GM21576 (cell line): ENCODE data around the gene NPEPL1.
"Not testable (repeated sequence)": the region's sequence is repeated elsewhere in the genome, so short reads cannot be mapped to it uniquely, and the experiment has no call there.

ENCODE experiments used
- ATAC-seq: cut with Tn5 transposase; IDR thresholded peaks from one replicate; pipeline ENCODE4 v1.9.1; 2021; ENCODE audit warnings: mild to moderate bottlenecking, moderate library complexity; ENCODE audit not compliant: unreplicated experiment

The NPEPL1 gene, protein sequence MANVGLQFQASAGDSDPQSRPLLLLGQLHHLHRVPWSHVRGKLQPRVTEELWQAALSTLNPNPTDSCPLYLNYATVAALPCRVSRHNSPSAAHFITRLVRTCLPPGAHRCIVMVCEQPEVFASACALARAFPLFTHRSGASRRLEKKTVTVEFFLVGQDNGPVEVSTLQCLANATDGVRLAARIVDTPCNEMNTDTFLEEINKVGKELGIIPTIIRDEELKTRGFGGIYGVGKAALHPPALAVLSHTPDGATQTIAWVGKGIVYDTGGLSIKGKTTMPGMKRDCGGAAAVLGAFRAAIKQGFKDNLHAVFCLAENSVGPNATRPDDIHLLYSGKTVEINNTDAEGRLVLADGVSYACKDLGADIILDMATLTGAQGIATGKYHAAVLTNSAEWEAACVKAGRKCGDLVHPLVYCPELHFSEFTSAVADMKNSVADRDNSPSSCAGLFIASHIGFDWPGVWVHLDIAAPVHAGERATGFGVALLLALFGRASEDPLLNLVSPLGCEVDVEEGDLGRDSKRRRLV

DNA sequence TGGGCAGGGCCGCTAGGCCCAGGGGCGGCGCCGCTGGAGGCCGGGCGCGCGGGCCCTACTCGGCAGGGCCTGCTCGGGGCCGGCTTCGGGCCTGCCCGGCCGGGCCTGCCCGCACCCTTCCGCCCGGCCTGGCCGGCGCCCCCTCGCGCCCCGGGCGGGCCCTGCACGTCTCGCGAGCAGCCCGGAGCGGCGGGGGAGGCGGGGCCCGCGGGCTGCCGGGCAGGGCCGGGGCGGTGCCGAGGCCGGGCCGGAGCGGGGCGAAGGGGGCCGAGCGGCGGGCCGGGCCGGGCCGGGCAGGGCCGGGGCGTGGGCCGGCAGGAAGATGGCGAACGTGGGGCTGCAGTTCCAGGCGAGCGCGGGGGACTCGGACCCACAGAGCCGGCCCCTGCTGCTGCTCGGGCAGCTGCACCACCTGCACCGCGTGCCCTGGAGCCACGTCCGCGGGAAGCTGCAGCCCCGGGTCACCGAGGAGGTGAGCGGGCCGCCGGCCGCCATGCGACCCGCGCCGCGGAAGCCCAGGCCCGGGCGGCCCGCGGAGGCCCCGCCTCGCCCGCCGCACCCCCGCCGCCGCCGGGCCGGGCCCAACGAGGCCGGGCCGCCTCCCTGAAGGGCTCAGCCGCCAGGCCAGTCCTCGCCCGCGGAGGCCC is at the start of gene NPEPL1:
NPEPL1 (plus strand) TSS at position 222 of the 647 bp plus-strand sequence; CDS start at position 323, 101 bp downstream.
- ATAC-seq, result peak; percentile 87

DNA sequence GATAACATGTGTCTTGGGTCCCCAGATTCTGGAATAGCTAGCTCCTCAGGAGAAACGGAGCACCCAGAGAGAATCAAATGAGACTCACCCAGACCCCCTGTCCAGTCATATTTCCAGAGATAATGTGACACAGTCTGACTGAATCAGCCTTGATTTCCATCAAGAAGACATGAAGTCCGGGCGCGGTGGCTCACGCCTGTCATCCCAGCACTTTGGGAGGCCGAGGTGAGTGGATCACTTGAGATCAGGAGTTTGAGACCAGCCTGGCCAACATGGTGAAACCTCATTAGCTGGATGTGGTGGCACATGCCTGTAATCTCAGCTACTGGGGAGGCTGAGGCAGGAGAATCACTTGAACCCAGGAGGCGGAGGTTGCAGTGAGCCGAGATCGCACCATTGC is 49.7 kb upstream of the NPEPL1 start:
- ATAC-seq, result not testable (repeated sequence)

DNA sequence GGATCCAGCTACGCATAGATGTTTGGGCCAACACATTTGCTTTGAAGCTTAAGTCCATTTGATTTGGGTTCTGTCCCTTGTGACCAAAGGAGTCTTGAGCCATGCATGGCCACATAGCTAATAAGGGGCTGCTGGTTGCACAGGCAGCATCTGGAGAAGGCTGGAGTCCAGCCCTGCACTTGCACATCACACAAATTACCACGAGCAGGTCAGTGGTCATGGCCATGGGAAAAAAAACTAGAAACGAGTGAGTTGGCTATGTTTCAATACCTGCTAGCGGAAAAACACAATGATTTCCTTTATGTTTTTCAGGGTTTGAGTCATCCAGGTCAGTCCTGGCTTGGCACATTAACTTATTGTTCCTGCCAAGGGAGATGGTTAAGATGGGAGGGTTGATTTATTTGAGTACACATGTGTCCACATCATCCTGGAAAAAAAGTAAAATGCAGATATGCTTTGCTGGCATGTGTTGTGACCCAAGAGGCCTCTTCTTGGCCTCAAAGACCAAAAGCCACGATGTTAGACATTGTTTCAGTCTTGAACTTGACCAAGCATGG is 47.1 kb upstream of the NPEPL1 start:
- ATAC-seq, result no peak

DNA sequence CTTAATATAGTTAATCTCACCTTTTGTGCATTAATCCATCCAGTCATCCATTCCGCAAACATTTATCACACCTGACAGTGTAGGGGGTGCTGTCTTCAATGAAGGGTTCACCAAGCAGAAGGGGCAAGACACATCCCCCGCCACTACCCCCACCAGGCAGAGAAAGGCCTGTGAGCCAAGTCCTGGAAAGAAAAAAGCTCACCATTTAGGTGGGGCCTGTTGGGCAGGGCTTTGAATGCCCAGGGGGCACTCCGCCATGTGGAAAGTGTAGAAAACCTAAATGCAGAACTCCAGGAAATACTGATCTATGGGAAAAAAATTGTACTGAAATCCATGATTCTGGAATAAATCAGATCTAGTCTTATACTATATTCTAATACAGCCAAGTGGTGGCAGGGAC is 46.3 kb upstream of the NPEPL1 start:
- no peak for ATAC-seq

DNA sequence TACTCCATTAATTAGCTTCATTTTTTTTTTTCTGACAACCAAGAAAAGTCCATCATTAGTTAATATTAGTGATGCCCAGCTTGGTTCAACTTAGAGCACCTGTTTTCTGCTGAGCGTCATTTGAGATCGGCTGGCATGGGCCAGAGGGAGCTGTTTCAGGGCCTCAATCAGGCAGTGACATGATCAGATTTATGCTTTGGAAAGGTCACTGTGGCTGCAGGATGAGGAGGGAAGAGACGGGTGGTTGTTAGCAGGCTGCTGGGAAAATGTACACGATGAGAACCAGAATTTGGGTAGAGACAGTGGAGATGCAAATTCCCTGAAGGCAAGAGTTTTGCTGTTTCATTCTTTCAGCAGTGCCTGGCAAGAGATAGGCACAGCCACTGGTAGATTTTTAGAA is 45.9 kb upstream of the NPEPL1 start:
- ATAC-seq, result no peak

DNA sequence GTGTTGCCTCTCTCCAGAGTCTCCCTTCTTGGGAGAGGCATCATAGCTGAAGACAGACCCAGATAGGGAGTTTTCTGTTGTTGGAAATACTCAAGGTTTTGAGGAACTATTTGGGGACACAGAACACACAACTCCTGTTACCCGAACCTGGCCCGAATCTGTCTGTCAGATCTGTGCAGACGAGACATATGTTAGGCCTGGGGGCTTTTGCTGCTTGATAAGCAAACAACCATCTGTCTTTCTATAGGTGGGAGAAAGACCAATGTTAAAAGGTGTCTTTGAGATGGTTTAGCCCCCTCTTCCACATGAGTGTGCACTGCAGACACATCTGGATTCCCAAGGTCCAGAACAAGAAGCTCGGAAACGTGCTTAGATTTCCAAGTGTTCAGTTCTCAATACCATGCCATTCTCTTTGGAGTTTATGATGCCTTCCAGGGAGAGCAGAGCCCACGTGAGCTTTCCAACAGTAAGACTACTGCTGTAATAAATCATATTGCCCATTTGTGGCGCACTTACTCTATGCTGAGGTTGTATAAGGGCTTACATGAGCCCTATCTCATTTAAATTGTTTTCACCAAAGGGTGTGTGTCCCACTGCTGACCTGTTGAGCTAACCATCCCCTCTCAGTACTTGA is 45.3 kb upstream of the NPEPL1 start:
- no peak for ATAC-seq

DNA sequence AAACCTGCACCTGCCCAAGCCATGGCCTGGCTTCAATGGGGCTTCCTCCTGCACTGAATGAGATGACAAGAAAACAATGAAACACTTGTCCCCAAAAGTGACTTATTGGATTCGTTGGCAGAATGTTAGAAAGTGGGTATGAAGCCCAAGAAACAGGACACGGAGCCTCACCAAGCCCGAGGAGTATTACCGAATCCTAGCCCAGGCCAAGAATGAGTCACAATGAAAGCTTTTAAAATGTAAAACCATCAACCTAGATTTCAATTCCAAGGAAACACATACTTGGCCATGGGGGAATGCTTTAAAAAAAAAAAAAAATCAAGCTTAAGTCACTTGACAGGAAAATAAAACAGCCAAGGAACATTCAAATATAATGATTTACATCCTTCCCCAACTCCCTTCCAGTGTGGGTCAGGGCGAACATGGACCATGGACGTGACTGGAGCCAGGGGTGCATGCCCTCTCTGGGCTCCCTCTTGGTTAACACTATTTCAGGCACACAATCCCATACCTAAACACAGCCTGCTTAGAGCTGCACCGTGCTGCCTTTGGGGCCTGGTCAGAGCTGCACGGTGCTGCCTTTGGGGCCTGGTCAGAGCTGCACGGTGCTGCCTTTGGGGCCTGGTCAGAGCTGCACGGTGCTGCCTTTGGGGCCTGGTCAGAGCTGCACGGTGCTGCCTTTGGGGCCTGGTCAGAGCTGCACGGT is 44.7 kb upstream of the NPEPL1 start:
- ATAC-seq, result no peak

DNA sequence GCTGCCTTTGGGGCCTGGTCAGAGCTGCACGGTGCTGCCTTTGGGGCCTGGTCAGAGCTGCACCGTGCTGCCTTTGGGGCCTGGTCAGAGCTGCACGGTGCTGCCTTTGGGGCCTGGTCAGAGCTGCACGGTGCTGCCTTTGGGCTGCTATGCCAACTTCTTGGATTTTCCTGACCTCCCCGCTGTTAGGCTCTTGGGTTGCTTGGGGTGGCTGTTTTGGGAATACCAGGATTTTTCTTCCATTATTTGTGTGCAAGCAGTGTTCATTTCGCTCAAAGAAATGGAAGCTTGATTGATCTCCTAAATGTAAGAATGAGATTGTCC is 44.1 kb upstream of the NPEPL1 start:
- not testable (repeated sequence) for ATAC-seq

DNA sequence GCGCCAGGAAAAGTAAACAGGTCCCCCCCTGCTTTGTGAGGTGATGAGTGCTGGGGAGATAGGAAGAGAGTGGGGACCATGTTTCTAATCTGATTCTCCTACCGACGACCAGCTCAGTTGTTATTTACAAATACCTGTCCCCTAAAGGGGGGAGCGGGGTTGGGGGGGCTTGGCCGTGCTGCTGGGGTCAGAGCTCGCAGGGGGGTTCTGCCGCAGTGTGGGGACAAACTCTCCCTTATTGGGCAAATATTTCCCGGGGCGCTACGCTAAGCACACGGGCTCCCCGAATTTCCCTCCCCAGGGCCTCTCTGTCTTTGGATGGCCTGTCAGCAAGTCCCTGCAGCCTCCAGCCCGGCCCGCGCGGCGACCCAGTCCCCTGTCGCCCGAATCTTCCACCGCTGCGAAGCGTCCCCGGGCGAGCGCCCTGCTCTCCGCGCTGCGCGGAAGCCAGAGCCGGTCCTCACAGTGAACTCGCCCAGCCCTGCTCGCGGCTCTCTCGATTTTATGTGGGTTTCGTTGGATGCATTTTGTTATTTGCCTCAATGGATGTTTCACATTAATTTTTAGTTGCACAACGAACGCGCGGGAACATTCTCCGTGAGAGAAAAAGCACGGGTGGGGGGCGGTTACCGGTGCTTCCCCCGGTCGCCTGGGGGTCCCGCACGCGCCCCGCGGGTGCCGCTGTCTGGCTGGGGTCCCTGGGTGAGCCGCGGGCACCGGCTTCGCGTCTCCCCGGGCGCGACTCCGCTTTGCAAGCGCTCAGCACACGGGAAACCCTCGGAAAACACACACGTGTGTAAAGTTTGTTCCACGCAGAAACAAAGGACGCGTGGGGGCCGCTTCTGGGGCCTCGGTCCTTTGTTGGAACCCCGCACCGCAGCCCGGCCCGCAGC is 43.1 kb upstream of the NPEPL1 start:
- ATAC-seq, result no peak

DNA sequence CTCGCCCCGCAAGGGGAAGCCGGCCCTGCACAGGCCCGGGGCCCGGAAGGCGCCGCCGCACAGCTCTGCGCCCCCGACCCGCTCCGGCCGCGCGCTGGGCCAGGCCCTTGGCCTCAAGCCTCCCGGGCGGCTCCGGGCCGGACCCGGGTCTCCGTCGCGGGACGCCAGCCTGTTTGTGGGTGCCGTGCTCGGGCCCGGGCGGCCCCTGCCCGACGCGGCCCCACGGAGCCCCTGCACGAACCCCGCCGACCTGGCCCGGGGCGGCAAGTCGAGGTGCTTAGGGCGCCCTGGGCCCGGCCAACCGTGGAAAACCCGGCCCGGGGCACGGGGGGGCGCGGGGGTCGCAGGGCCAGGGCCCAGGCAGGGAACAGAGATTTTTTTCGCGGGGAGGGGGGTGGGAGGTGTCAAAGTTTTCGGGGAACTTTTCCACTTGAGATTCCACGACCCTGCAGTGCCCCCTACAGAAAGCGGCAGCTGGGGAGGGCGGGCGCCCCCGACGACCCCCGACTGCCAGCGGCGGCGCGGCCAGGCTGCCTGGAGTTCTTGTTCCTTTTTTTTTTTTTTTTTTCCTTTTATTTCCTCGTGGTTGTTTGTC is 42.3 kb upstream of the NPEPL1 start:
- no peak for ATAC-seq

DNA sequence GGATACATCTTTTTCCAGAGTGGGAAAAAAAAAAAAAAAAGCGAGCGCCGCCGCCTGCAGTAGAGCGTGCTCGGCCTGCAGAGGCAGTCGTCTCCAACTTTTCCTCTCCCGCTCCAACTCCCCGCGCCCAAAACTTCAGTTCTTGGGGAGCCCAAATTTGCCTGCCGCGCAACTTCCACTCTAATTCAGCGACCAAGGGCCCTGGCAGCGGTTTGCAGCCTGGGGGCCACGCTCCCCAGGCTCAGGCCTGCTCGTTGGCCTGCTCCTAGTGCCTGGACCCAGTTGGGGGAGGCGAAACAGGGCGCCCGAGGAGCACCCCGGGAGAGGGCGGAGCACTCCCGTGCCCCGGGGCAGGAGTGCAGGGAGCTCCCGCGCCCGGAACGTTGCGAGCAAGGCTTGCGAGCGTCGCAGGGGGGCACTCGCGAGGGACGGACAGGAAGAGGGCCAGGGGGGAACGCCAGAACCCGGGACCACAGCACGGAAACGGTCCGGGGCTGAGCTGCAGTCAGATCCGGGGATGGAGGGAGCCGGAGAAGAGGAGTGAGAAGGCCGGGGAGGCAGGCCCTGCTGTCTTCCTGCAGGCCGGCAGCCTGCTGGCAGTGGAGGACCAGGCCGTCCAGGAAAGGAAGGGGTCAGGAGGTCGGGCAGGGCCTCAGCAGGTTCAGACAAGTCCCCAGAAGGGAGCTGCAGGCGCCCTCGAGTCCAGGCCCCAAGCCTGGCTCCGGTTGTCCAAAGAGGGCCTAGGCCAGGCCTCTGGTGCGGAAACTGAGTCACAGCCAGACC is 41.6 kb upstream of the NPEPL1 start, which contains the start of gene STX16:
STX16 (plus strand) TSS at position 508 of the 783 bp plus-strand sequence. CDS start 724 bp downstream, outside the sequence.
- ATAC-seq, result peak; percentile 57

DNA sequence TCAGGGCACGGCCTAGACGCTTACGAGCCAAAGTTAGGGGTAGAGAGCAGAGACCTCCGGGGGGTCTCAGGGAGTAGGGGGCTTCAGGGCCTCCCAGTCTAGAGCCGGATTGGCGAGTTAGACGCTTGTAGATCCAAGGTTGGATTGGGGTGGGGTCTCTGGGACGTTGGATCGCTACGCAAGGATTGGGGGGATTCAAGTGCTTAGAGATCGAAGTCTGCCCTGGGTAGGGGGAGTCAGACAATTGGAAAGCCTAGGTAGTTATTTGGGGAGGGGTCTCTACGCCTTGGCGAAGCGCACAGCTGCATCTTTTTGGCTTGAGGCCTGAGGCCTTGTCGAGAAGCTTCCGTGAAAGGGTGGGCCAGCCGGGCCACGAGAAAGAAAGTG is 41.0 kb upstream of the NPEPL1 start:
- no peak for ATAC-seq

DNA sequence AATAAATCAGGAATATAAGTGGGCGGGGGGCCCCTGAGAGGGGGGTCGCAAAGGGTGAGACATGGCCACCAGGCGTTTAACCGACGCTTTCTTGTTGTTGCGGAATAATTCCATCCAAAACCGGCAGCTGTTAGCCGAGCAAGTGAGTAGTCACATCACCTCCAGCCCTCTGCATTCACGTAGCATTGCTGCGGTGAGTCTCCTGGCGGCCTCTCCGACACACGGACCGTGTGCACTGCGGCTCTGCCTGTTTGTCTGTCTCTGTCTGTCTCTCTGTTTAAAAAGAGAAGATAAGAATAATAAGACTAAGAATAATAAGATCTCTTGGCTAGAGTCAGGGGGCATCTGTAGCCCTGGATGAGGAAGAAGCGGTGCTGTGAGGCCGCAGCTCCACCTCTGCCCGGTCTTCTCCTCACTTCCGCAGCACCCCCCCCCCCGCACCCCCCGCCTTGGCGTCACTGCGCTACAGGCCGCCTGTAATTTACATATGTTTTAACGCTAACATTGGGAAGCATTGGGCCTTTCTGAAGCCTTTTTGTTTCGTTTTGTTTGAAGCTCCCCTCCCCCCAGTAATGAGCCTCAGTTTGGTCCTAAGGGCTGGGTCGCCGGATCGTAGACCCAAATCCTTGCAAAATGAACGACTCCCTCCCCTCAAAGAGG is 40.5 kb upstream of the NPEPL1 start:
- peak; percentile 57 for ATAC-seq

DNA sequence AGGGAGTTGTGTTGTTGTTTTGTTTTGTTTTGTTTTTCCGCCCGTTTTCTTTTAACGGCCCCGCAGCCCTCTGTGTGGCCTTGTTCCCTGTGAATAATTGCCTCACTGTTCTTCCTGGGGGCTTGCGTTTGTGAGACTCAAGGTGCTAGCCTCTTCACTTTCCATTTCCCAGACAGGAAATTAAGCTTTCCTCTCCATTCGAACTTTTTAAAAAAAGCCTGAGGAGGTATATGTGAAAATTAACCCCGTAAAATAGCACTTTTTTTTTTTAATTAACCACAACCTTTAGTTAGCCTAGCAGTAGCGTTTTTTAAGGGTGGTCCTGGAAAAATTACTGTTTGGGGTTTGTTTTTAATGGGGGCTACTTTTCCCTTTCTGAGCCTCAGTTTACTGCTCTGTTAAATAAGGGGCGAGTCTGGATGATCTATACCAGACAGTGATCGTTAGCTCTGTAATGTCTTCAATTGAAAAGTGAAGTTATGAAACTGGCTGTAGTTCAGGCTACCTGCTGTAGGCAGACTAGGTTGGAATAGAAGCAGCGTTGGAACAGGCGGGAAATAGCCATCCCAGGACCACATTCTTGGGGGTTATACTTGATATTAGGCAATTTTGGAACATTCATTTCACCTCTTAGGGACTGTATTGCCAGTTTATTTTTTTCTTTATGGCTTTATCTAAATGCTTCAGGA is 39.9 kb upstream of the NPEPL1 start:
- ATAC-seq, result peak; percentile 12

DNA sequence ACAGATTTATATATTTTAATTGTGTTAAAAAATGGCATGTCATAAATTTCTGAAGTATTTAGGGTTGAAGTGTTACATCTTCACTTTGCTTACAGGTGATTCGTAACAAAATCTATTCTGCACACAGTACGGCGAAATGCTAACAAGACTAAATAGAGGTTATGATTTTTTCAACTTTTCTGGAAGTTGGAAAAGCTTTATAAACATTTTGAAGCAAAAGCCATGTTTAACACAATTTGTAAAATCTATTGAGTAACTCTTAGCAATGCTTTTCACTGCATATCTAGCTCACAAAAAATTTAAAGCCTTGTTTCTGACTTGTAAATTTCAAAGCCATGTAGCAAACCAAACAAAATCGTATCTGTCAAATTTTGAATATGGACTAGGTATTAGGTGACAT is 38.3 kb upstream of the NPEPL1 start:
- ATAC-seq, result no peak

DNA sequence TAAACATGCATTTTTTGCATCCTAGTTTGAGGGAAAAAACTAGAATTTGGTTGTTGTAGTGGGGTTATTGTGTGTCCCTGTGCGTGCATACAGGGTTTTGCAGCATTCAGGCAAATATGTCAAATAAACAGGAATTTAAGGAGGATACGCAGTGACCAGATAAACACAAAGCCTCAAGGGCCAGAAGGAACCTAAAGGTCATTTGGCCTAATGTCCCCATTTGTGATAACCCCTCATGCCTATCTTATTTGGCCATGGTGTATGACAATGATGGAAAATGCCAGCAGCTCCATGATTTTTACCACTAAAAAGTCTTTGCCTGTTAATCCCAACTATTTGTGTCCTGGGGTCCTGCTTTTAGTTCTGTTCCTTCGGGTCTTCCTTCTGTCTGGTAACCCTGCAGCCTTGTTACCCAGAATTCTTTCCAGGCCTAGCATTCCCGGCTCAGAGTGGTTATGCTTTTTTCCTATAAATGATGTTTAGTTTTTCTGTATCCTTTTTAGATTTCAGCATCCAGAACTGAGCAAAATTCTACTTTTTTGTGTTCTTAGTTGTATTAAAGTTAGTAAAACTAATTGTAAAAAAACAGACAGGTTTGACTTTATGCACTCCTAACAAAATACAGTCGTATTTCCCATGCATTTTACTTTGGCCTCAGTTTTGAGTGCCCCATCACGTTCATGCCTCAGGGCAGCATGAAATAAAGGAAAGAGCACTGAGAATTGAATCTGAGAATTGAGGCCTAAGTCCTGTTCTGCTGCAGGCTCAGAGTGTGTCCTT is 37.1 kb upstream of the NPEPL1 start:
- no peak for ATAC-seq

DNA sequence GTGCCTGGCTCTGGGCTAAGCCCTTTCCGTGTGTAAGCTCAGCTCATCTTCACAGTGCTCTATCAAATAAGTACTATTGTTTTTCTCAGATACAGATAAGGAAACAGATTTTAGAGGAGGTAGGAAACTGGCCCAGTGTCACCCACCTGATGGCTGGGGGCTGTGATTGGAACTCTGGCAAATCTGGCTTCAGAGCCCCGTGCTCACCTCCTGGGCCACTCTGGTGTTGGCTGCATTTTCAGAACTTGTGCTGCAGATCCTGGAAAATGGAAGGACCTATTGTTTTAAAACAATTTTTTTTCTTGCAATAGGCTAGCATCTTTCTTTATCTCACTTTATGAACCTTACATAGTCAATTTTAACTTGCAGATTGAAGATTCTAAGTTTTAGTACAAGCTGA is 35.8 kb upstream of the NPEPL1 start:
- ATAC-seq, result no peak
